Tibial nerve (tissue), 4 donors: ENCODE data around the gene TMEM101. TPM values are rescaled to one million over a fixed set of nuclear protein-coding genes. Genes with fewer than 3 reads are reported as not detected.
"Not testable (repeated sequence)": the region's sequence is repeated elsewhere in the genome, so short reads cannot be mapped to it uniquely, and the experiment has no call there.

ENCODE experiments used
- DNase-seq, 2 donors: peaks; one replicate each; pipeline ENCODE4 v3.0.0-alpha.2; 2019; ENCODE audit warnings: low spot score in 2 of 2
- H3K27ac ChIP-seq, 4 donors: fragments of 200-600 bp; sonication (generic) in 3 of 4; one replicate each; pipeline ENCODE4 v1.5.1; 2017 to 2019; ENCODE audit warnings: mild to moderate bottlenecking in 1 of 4
- H3K27me3 ChIP-seq, 2 donors: fragments of 200-600 bp; sonication (generic) in 1 of 2; one replicate each; pipeline versions ENCODE4 v1.5.1 to v1.6.0; 2017 to 2019
- H3K36me3 ChIP-seq, 3 donors: fragments of 200-600 bp; sonication (generic); one replicate each; pipeline ENCODE4 v1.5.1; 2018 to 2019
- H3K4me1 ChIP-seq, 4 donors: fragments of 200-600 bp; sonication (generic) in 3 of 4; one replicate each; pipeline ENCODE4 v1.5.1; 2017 to 2019
- H3K4me3 ChIP-seq, 4 donors: fragments of 200-600 bp; sonication (generic) in 3 of 4; one replicate each; pipeline ENCODE4 v1.5.1; 2017 to 2019; ENCODE audit warnings: mild to moderate bottlenecking in 1 of 4, moderate library complexity in 1 of 4
- H3K9me3 ChIP-seq, 4 donors: fragments of 200-600 bp; sonication (generic) in 3 of 4; one replicate each; pipeline ENCODE4 v1.5.1; 2017 to 2019
- CTCF ChIP-seq, 5 experiments: fragments of 200-600 bp in 3 of 5; fragments of 450-650 bp in 2 of 5; sonication (generic) in 3 of 5; IDR thresholded peaks; one replicate each; pipeline ENCODE4 v1.5.1; 2016 to 2019; ENCODE audit warnings: antibody characterized with exemption in 5 of 5, mild to moderate bottlenecking in 3 of 5, moderate library complexity in 2 of 5
- EP300 ChIP-seq, 2 donors: sonication (generic); formaldehyde crosslinking; IDR thresholded peaks; one replicate each; pipeline ENCODE4 v1.6.1; 2017; ENCODE audit warnings: antibody characterized with exemption in 2 of 2, mild to moderate bottlenecking in 1 of 2
- POLR2A ChIP-seq, 2 donors: fragments of 450-650 bp; IDR thresholded peaks; one replicate each; pipeline ENCODE4 v1.6.1; 2017; ENCODE audit warnings: antibody characterized with exemption in 2 of 2, mild to moderate bottlenecking in 2 of 2, moderate library complexity in 2 of 2
- WGBS, 2 donors: methylation state at CpG; one replicate each; pipeline ENCODE4 v1.1.5; 2018; 5-methylcytosine and 5-hydroxymethylcytosine counted together
- total RNA-seq, 4 donors: library from RNA; depleted of rRNA; stranded (reverse); fragments of >200 nt; gene quantifications; one replicate each; pipeline ENCODE4 v1.1.0, GENCODE V29; 2016

Gene TMEM101
- total RNA-seq, 4 donors from 2014 or later = 28.6 to 41.2 (median 34.5) TPM

GRCh38 chr17:43978078-43978477, 36.7 kb downstream of the TMEM101 start:
- Histone ChIP-seq H3K27me3 (peaks cover 0 to 74% of the 10 kb centered on the region in 2 donors), H3K4me1 (no peaks in the 10 kb centered on the region), H3K9me3 (no peaks in the 10 kb centered on the region), H3K36me3 (no peaks in the 10 kb centered on the region), H3K27ac (no peak overlapping the region), H3K4me3 (no peak overlapping the region)
- WGBS, 2 donors = 74 to 86% methylated on average over 2 of the region's 2 CpGs
- TF ChIP-seq CTCF (IDR thresholded peaks at IDR 0.05) (no peak), POLR2A (IDR thresholded peaks at IDR 0.05) (no peak), EP300 (IDR thresholded peaks at IDR 0.05) (no peak)
- DNase-seq = no peak

- TF ChIP-seq EP300 (IDR thresholded peaks at IDR 0.05) = no peak
- TF ChIP-seq POLR2A (IDR thresholded peaks at IDR 0.05) = no peak
- no peak for TF ChIP-seq CTCF (IDR thresholded peaks at IDR 0.05)
- H3K27me3 ChIP-seq = peaks cover 0 to 72% of the 10 kb centered on the region in 2 donors
- WGBS, 2 donors = 67 to 72% methylated on average over 9 of the region's 9 CpGs
These were observed 37.6 kb downstream of the TMEM101 start for GRCh38 chr17:43976963-43977837.

GRCh38 chr17:43975898-43976297, 38.9 kb downstream of the TMEM101 start:
- WGBS, 2 donors = 65 to 88% methylated on average over 18 to 27 of the region's 27 CpGs
- no peak for TF ChIP-seq EP300 (IDR thresholded peaks at IDR 0.05)
- TF ChIP-seq POLR2A (IDR thresholded peaks at IDR 0.05) = no peak
- TF ChIP-seq CTCF (IDR thresholded peaks at IDR 0.05) = no peak
- H3K27ac ChIP-seq = no peak overlapping the region
- H3K36me3 ChIP-seq = no peaks in the 10 kb centered on the region
- H3K9me3 ChIP-seq = no peaks in the 10 kb centered on the region
- no peak for DNase-seq
- no peak overlapping the region for H3K4me3 ChIP-seq
- no peaks in the 10 kb centered on the region for H3K4me1 ChIP-seq
- peaks cover 0 to 60% of the 10 kb centered on the region in 2 donors for H3K27me3 ChIP-seq

More at GRCh38 chr17:43976963-43977837, 37.6 kb downstream of the TMEM101 start:
- H3K27ac ChIP-seq = no peak overlapping the region
- H3K4me3 ChIP-seq = no peak overlapping the region
- DNase-seq = no peak
- no peaks in the 10 kb centered on the region for H3K9me3 ChIP-seq
- H3K4me1 ChIP-seq = no peaks in the 10 kb centered on the region
- H3K36me3 ChIP-seq = no peaks in the 10 kb centered on the region

- no peak for DNase-seq
- WGBS, 2 donors = 44% methylated on average over 14 of the region's 14 CpGs
- Histone ChIP-seq H3K27ac (no peak overlapping the region), H3K27me3 (peaks cover 0 to 49% of the 10 kb centered on the region in 2 donors), H3K4me1 (no peaks in the 10 kb centered on the region), H3K4me3 (no peak overlapping the region), H3K9me3 (no peaks in the 10 kb centered on the region), H3K36me3 (no peaks in the 10 kb centered on the region)
- no peak for TF ChIP-seq EP300 (IDR thresholded peaks at IDR 0.05)
- TF ChIP-seq CTCF (IDR thresholded peaks at IDR 0.05) = no peak
- no peak for TF ChIP-seq POLR2A (IDR thresholded peaks at IDR 0.05)
These were observed 40.1 kb downstream of the TMEM101 start for GRCh38 chr17:43974382-43975266.

- H3K4me3 ChIP-seq, H3K36me3 ChIP-seq, H3K4me1 ChIP-seq, DNase-seq, H3K9me3 ChIP-seq, H3K27ac ChIP-seq: not testable (repeated sequence)
- 84 to 91% methylated on average over 22 of the region's 22 CpGs for WGBS, 2 donors
- H3K27me3 ChIP-seq = peaks cover 0 to 36% of the 10 kb centered on the region in 2 donors
These were observed 42.1 kb downstream of the TMEM101 start for GRCh38 chr17:43972444-43973212.

- WGBS, 2 donors = 25 to 31% methylated on average over 2 of the region's 2 CpGs
- not testable (repeated sequence) for H3K36me3 ChIP-seq, DNase-seq
These were observed 43.3 kb downstream of the TMEM101 start for GRCh38 chr17:43971436-43971835.

More at GRCh38 chr17:43971436-43971835, 43.3 kb downstream of the TMEM101 start:
- not testable (repeated sequence) for H3K4me3 ChIP-seq, H3K9me3 ChIP-seq, H3K27ac ChIP-seq, H3K4me1 ChIP-seq
- H3K27me3 ChIP-seq = peaks cover 0 to 29% of the 10 kb centered on the region in 2 donors
